CD4-positive, alpha-beta T cell treated with Interleukin-21 for 1 hour (primary cell): Measurements from ENCODE around the gene ELOA.
"Not testable (repeated sequence)": the region's sequence is repeated elsewhere in the genome, so short reads cannot be mapped to it uniquely, and the experiment has no call there.

Experiments
- DNase-seq: peaks from one replicate; pipeline ENCODE4 v3.0.0-alpha.2; 2020

The ELOA gene

GRCh38 chr1:23802809-23803342, 59.6 kb downstream of the ELOA start:
- DNase-seq = not testable (repeated sequence)

DNA sequence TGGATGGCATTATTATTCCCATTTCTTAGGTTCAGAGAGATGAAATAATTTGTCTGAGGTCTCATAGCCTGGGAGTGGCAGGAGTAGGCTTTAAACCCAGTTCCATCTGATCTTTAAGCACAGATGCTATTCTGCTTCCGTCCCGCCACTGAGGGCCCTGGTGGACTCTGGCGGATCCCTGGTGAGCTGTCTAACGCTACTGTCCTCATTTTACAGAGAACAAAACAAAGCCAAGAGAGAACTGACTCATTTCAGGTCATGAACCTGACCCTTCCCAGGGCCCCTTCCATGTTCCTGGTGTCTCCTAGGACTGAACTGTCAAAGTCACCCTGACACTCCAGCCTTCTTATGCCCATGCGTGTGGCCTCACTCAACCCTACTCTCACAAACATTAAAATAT, 60.4 kb downstream of the ELOA start:
- DNase-seq = no peak

GRCh38 chr1:23804183-23804835, 61.0 kb downstream of the ELOA start:
- no peak for DNase-seq

- DNase-seq = no peak
Measured at GRCh38 chr1:23805025-23805424, 61.8 kb downstream of the ELOA start.

- no peak for DNase-seq
Measured at GRCh38 chr1:23806280-23806679, 63.0 kb downstream of the ELOA start.

- DNase-seq = no peak
Measured at GRCh38 chr1:23807453-23807852, 64.2 kb downstream of the ELOA start.

GRCh38 chr1:23809751-23810171, 66.5 kb downstream of the ELOA start:
- DNase-seq = peak; percentile 88

DNA sequence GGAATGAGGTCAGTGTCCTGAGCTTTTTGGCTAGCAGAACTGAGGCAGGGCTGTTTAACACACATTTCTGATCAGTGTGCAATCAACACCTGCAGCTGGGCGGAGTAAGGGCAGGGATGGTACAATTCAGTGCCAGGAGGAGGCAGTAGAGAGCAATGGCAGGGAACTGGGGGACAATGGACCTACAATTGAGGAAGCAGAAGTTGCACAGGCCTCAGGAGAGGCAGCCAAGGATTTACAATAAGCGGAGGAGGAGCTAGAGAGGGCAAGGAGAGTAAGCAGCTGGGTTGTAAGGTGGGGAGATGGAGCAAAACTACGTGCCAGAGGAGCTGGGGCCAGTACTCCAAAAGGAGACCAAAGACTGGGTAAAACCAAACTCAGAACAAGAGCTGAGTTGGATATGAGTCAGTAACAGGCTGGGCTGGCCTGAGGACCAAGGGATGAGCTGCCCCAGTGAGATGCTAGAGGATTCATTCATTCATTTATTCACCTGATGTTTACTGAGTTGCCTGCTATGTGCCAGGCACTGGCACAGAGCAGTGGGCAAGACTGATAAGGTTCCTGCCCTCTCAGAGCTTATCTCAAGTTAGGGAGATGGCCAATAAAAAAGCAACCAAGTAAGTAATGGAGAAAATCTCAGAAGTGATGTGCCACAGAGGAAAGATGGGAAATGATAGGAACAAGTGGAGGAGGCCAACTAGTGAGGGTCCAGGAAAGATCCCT, 67.7 kb downstream of the ELOA start:
- peak; percentile 70 for DNase-seq
